COLO668 (cell line): ENCODE data around the gene AP1G2.
"Not testable (repeated sequence)": the region's sequence is repeated elsewhere in the genome, so short reads cannot be mapped to it uniquely, and the experiment has no call there.

Experiments
- DNase-seq: peaks from one replicate; lab custom pipeline; 2025; ENCODE audit not compliant: unreplicated experiment; lab: John Stamatoyannopoulos, UW

Gene AP1G2

GRCh38 chr14:23539248-23540140 is 28.1 kb downstream of the AP1G2 start:
- DNase-seq, result peak; percentile 25

- no peak for DNase-seq
Observed at GRCh38 chr14:23538785-23539184, 28.8 kb downstream of the AP1G2 start.

- no peak for DNase-seq
Observed at GRCh38 chr14:23538050-23538718, 29.4 kb downstream of the AP1G2 start.

GRCh38 chr14:23537351-23538049 is 30.1 kb downstream of the AP1G2 start:
- DNase-seq, result no peak

GRCh38 chr14:23536906-23537305 is 30.7 kb downstream of the AP1G2 start:
- not testable (repeated sequence) for DNase-seq

- DNase-seq, result no peak
Observed at GRCh38 chr14:23536494-23536893, 31.1 kb downstream of the AP1G2 start.

GRCh38 chr14:23535943-23536342 is 31.6 kb downstream of the AP1G2 start:
- no peak for DNase-seq

- DNase-seq, result no peak
Observed at GRCh38 chr14:23533652-23534435, 33.7 kb downstream of the AP1G2 start.

- no peak for DNase-seq
Observed at GRCh38 chr14:23532658-23533057, 34.9 kb downstream of the AP1G2 start.

- no peak for DNase-seq
Observed at GRCh38 chr14:23531391-23531790, 36.2 kb downstream of the AP1G2 start.

GRCh38 chr14:23530375-23531055 is 37.1 kb downstream of the AP1G2 start:
- no peak for DNase-seq

- DNase-seq, result no peak
Observed at GRCh38 chr14:23529016-23529415, 38.6 kb downstream of the AP1G2 start.

- DNase-seq, result no peak
Observed at GRCh38 chr14:23528555-23528954, 39.0 kb downstream of the AP1G2 start.

- no peak for DNase-seq
Observed at GRCh38 chr14:23525611-23526010, 42.0 kb downstream of the AP1G2 start.

GRCh38 chr14:23524954-23525353 is 42.6 kb downstream of the AP1G2 start:
- DNase-seq, result no peak

GRCh38 chr14:23523229-23524016 is 44.2 kb downstream of the AP1G2 start:
- no peak for DNase-seq

GRCh38 chr14:23522643-23523198 is 44.9 kb downstream of the AP1G2 start:
- no peak for DNase-seq

GRCh38 chr14:23521785-23522640 is 45.6 kb downstream of the AP1G2 start:
- no peak for DNase-seq
